ENCODE data around the gene CDH23.

CDH23 gene

DNA sequence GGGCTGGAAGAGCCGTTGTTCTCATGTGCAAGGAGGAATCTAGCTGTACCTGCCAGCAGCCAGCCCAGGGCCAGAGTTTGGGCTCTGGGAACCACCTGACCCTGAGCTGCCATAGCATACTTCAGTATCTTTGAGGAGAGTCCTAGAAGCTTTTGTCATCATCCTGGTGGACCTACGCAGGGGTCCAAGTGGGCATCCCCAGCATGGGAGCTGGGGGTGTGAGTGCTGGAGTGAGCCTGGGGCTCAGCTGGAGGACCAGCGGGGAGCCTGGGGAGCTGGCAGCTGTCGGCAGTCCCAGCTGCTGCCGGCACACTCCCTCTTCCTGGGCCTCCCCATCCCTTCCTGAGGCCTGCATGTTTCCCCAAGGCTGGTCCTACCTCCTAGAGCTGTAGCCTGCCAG, 290.4 kb downstream of the CDH23 start:
- no peak for DNase-seq (ENCODE audit: low read depth)

GRCh38 chr10:71687480-71687879, 290.8 kb downstream of the CDH23 start:
- DNase-seq (ENCODE audit: low read depth) = no peak

- DNase-seq (ENCODE audit: low read depth) = no peak
Observed at GRCh38 chr10:71688256-71688655, 291.5 kb downstream of the CDH23 start.

- DNase-seq (ENCODE audit: low read depth) = no peak
Observed at GRCh38 chr10:71690094-71690720, 293.5 kb downstream of the CDH23 start.

DNA sequence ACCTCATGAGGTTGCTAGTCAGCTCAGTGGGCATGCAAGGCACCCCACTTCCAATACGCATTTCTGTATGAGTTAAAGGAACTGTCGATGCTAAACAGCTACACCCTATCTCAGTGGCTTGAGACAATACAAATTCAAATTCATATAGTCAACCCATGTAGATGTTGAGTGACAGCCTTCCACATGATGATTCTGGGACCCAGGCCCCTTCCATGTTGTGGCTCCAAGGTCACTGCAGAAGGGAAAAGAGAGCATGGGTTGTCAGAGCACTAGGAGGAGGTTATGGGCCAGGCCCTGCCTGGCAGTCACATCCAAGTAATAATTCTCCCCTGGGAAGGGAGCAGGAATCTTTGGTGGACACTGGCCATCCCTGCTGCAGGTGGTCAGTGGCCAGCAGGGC, 294.7 kb downstream of the CDH23 start:
- no peak for DNase-seq (ENCODE audit: low read depth)

GRCh38 chr10:71692598-71693306, 296.0 kb downstream of the CDH23 start:
- no peak for DNase-seq (ENCODE audit: low read depth)

GRCh38 chr10:71693377-71693776, 296.7 kb downstream of the CDH23 start:
- no peak for DNase-seq (ENCODE audit: low read depth)

DNA sequence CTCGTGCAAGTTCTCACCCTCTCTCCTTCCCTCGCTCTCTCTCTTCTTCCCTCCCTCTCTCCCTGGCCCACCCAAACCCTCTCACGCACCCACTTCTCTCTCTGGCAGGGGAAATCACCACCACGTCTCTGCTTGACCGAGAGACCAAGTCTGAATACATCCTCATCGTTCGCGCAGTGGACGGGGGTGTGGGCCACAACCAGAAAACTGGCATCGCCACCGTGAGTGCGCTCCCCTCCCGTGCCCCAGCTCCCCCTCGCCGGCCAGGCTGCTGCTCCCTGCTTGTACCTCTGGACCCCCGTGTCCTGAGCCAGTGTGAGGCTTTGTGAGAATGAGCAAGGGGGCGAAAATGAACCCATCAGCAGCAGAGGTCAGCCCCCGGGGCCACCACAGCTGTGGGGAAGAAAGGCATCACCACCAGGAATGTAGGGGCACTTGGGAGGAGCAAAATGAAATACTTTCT, 297.4 kb downstream of the CDH23 start:
- DNase-seq (ENCODE audit: low read depth) = no peak

DNA sequence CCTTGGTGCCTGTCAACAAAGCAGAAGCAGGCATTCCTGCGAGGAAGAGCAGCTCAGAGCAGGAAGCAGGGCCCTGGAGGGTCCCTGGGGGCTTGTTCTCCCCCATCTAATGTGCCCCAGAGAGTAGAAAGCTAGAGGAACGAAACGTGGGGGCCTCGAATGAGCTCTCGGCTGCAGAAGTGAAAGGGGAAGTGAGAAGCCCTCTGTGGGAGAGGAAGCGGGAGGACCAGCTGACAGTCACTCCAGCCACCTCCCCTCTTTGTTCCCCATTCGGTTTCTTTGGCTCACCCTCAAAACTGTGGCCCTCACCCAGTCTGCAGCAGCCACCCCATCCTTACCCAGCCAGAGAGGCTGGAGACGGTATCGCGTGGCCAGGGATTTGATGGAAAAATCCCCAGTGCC, 297.8 kb downstream of the CDH23 start:
- peak; percentile 19 for DNase-seq (ENCODE audit: low read depth)

- no peak for DNase-seq (ENCODE audit: low read depth)
Observed at GRCh38 chr10:71695502-71696476, 299.1 kb downstream of the CDH23 start.

DNA sequence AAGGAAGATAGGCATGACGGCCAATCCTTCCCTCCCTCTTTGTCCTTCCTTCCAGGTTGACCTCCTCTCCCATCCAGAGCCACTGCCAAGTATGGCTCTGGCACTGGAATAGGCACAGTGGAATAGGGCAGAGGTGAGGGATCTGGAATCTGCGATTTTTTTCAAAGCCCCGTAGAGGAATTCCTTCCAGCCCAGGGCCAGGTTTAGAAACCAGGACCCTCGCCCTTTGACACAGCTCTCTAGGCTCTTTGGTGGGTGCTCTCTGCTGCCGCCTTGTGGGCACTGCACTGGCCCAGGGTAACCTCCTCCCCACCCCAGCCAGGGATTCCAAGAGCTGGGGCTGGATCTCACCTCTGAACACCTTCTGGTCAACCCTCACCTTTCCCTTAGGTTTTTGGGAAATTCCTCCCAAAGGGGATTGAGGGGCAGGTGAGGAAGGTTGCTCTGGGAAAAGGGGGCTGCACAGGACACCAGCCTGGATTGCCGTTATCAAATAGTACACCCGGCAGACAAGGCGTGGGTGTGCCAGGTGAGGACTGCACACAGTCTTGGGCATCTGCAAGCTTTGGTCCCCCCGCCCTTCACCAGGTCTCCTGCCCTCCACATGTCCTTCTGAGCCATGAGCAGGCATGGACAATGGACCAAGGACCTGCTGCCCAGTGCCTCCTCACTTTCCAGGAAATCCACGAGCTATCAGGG, 300.1 kb downstream of the CDH23 start:
- peak; percentile 50 for DNase-seq (ENCODE audit: low read depth)

- peak; percentile 44 for DNase-seq (ENCODE audit: low read depth)
Observed at GRCh38 chr10:71697938-71698709, 301.4 kb downstream of the CDH23 start.

- no peak for DNase-seq (ENCODE audit: low read depth)
Observed at GRCh38 chr10:71698737-71699136, 302.0 kb downstream of the CDH23 start.

DNA sequence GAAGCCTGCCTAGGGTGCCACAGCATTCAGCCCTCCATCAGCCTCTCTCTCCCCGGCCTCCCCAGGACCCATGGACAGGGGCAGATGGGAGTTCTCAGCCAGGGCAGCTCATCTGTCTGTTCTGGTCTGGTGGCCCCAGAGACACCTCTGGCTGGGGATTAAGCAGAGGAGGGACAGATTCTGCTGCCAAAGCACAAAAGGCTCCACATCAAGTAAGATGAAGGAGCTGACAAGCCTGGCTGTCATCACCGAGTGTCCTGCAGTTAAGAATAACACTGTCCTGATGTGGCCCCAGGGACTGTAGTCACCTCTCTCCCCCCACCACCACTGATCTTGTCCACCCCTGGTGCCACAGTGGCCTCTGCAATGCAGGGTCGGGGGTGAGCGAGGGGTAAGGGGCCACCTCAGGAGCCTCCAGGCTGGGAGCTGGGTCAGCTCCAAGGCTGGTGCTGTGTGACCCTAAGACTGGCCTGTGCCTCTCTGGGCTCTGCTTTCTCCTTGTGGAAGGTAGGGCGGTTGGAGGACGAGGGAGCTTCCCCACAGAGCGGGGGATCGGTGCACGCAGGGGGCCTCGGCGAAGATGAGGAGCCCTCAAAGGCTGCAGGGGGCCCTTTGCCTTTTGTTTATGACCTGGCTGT, 304.1 kb downstream of the CDH23 start:
- no peak for DNase-seq (ENCODE audit: low read depth)

- DNase-seq (ENCODE audit: low read depth) = no peak
Observed at GRCh38 chr10:71701496-71702132, 304.9 kb downstream of the CDH23 start.

GRCh38 chr10:71703577-71703976, 306.9 kb downstream of the CDH23 start:
- no peak for DNase-seq (ENCODE audit: low read depth)

- no peak for DNase-seq (ENCODE audit: low read depth)
Observed at GRCh38 chr10:71704816-71705215, 308.1 kb downstream of the CDH23 start.

GRCh38 chr10:71705582-71705981, 308.9 kb downstream of the CDH23 start:
- DNase-seq (ENCODE audit: low read depth) = no peak

DNA sequence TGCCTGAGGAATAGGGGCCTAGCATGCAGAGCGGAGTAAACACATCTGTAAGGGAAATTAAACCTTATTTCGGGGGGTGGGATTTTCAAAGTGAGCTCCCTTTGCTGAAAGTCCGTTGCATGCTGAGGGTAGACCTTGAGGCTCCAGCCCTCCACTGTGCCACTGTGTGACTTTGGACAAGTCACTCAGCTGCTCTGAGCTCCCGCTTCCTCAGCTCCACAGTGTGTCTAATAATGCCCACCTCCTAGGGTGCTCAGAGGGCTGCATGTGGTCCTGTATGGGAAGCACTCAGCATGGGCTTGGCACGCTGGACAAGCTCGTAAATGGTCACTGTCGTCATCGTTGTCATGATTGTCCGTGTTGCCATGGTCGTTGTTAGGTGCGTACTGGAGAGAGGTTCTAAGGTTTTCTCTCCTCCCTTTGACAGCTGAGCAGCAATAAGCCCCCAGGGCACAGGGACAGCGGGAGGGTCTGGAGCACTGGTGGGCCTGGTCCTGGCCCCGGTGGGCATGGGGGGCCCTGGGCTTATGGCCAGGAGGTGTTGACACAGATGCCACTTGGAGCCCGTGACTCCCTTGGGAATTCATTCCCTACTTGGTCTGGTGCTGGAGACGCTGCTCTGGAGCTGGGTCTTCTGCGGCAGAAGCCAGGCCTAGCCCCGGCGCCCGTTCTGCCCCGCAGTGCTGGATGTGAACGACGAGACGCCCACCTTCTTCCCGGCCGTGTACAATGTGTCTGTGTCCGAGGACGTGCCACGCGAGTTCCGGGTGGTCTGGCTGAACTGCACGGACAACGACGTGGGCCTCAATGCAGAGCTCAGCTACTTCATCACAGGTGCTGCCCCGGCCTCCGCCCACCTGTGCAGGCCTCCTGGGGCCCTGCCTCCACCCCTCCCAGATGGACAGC, 309.7 kb downstream of the CDH23 start:
- no peak for DNase-seq (ENCODE audit: low read depth)

Data from stimulated activated CD4-positive, alpha-beta T cell treated with anti-CD3 and anti-CD28 coated beads, Interleukin-2, amount 100 ng/mL, for 4 hours (primary cell).